Measurements from ENCODE around the gene PIGH.
"Not testable (repeated sequence)": the region's sequence is repeated elsewhere in the genome, so short reads cannot be mapped to it uniquely, and the experiment has no call there.

The PIGH gene

DNA sequence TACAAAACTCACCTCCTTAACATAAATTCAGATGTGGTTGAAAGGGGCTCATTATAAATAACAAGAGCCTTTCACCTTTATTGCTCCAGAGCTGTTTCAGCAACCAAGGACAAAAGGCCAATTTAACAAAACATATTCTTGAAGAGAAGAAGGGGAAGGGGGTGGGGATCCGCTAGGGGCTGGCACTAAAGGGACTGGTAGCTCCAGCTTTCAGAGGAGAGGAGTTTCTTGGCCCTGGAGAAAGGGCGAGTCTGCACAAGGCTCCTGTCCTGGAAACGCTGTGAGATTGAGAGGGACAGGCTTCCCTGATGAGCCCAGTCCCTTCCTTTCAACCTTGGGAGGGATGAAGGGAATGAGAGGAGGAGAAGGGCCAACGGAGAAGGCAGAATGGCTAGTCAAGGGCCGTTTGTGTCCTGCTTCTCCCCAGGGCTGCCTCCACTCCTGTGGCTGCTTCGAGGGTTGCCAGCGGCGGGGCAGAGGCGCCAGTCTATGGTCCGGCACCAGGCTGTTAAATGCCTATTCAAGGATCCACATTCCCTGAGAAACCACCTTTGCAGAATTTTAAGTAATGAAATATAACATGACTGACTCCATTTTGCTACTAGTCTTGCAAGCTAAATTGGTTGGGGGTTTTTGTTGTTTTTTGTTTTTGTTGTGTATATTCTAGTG is 9.7 kb upstream of the PIGH start:
- no peak for DNase-seq

DNA sequence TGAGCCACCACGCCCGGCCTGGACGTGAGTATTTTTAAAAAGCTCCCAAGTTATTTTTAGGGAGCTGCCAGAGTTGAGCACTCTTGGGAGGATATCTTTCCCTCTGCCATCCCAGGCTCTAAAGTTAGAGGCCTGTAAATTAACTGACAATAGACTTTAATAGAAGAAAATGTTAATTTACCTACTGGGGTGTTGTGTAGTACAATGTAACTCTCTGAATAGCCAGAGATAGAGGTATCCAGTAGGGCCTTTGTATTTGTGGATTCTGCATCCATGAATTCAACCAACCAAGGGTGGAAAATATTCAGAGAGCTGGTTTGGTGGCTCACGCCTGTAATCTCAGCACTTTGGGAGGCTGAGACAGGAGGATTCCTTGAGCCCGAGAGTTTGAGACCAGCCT is 7.6 kb upstream of the PIGH start:
- DNase-seq: no peak

DNA sequence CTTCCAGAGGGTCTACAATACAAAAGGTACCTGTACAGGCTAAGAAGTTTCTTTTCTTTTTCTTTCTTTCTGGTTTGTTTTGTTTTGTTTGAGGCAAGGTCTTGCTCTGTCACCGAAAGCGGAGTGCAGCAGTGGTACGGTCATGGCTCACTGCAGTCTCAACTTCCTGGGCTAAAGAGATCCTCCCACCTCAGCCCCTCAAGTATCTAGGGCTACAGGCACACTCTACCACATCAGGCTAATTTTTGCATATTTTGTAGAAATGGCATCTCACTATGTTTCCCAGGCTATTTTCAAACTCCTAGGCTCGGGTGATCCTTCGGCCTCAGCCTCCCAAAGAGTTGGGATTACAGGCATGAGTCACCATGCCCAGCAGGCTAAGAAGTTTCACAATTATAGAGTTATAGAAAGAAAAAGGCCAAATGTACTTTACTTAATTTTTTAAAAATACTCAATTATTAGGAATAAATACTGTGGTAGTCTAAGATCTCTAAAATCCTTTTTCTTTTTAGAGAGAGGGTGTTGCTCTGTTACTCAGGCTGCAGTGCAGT is 3.0 kb upstream of the PIGH start:
- DNase-seq: no peak

DNA sequence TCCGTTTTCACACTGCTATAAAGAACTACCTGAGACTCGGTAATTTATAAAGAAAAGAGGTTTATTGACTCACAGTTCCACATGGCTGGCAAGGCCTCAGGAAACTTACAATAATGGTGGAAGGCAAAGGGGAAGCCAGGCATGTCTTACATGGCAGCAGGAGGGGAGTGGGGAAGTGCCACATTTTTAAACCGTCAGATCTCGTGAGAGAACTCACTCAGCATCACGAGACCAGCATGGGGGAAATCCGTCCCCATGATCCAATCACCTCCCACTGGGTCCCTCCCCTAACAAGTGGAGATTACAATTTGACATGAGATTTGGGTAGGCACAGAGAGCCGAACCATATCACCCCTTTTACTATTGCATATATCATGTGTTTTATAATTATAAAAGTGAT is 2.0 kb upstream of the PIGH start:
- no peak for DNase-seq

DNA sequence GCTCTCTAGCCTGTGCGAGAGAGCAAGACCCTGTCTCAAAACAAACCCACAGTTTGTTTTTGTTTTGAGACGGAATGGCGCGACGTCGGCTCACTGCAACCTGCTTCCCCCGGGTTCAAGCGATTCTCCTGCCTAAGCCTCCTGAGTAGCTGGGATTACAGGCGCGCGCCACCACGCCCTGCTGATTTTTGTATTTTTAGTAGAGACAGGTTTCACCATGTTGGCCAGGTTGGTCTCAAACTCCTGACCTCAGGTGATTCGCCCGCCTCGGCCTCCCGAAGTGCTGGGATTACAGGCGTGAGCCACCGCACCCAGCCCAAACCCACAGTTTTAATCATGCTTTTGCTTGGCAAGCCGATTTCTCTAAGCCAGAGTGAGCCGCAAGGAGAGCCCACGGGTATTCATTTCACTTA is 500 bp upstream of the PIGH start:
- not testable (repeated sequence) for DNase-seq

DNA sequence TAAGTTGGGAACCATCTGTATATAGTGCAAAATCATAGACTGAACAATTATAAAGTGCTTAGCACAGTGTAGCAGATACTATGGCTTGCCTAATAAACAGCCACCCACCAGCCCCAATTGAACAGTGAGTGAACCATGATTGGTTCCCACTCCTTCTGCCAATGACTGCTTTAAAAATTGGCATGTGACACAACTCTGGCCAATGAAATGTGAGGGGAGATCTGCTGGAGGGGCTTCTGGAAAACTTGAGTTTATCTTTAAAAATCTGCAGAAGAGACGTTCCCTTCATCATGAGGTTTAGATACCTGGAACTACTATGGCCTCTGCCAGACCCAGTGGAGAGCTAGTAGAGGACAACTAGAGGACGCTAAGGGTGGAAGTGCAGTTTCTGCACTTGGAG is 4.7 kb downstream of the PIGH start:
- no peak for DNase-seq

DNA sequence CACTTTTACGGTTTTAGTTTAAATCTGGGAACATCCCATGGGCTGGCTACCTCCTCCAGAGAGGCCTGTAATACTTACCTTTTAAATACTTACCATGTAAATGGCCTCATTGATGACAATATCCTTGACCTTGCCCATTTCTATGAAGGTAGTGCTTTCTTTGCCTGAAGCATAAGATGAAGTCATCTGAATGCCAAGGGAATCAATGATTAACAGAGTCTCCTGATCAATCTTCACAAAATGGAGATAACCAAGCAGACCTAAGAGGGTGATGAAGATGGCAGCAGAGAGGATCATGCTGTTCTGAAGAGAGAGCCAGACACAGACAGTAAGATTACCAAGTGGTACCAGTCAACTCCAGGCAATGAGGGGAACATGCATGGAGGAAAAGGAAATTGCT is 6.4 kb downstream of the PIGH start:
- not testable (repeated sequence) for DNase-seq

DNA sequence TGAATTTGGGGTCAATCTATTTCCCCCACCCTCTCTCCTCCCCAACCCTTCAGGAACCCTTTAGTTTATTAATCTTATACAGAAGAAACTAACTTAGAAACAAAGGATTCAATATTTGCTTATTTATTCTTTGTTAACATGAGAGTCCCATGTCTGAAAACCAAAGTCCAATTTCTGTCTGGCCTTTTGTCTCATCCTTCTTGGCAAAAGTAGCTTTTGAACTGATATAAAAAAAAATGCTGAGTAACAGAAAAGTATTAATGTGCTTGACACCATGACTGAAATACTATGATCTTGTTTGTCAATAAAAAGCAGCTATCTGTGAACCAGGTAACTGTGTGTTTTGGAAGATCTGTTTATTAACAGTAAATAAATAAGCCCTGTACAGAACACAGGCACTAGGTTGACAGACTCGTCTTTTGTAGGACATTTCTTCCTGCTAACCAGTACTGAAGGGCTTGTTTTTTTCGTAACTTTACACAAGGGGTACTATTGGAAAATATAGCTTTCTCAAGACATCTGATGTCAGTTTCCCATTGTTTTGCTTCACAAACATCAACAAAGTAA is 10.8 kb downstream of the PIGH start:
- DNase-seq: no peak

DNA sequence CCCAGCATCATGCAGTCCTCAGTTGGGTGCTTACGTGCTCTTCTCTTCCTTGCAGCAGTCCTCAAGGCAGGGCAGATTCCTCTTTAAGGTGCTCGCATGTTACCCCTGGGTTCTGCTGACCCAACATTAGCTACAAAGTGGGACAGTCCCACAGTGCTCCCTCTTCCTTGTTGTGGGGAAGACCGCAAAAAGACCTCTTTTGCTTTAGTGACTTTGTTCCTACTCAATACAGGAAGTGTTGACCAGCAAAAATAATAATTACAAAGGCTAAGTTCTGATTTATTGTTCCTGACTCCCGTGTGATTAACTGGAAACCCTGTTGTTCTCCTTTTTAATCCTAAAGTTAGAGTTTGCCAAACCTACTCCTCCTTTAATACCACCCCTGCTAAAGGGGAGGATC is 13.7 kb downstream of the PIGH start:
- no peak for DNase-seq

DNA sequence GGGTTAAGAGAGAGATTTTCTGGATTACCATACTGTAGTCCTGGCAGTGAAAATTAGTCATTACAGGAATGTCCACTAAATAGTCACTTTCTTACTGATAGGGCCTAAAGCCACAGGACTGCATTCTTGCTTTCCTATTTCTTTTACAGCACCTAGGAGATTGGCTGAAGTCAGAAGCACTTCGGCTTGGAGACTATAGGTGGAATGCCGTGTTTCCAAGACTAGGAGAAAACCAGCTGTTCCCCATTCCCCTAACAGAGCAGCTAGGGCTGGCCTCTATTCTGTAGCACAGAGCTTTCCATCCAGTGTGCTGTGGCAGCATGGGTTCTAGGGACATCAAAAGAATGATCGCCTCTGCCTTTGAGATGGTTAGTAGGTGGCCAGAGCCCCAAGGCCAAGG is 15.1 kb downstream of the PIGH start:
- DNase-seq: no peak

DNA sequence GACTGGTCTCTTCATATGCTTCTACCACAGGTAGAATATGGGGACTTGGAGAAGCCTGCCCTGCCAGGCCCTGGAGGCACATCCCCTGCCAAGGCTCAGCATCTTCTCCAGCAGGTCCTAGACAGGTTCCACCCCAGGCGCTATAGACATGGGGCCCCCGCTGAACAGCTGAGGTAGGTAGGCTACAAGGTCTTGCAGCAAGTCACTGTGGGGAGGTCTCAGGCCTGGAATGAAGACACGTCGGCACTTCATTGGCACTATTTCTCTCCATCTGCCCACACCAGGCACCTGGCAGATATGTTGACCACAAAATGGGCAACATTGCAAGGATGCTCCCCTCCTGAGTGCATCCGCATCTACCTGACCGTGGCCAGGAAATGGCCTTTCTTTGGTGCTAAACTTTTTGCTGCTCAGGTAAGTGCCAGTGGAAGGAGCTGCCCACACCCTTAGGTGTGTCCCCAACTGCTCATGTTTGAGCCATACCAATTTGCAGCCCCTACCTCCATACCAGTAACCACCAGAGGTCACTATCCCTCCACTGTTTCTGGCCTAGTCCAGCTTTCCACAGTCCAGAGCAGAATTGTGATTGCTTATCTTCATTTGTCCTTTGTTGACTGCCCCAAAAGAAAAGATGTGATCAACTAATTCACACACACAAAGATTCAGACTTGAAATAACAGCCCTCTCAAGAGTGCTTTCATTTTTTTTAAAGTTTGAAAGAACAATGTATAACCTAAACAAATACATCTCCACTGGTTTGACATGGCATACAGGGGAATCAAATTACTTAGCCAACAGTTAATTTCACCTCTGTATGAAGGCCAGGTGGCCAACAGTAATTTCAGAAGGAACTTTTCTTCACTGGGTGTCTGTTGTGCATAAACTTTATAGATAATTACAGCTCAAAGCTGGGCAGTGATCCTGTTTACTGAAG is 16.1 kb downstream of the PIGH start:
- DNase-seq: no peak

DNA sequence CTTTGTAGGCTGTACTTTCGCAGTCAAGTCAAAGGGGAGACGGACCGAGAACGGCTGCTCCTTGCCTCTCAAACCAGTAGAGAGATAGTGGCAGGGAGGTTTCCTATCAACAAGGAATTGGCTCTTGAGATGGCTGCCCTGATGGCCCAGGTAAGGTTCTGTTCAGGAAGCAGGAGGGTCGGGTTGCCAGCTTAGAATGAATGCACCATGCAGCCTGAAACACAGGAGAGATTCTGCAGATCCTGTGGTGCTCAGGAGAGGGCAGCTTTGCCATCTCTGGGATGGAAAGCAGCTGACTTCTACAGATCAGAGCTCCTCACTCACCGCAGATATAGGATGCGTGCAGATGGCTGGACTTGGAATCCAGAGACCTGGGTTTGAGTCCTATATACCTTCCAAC is 18.0 kb downstream of the PIGH start:
- no peak for DNase-seq

DNA sequence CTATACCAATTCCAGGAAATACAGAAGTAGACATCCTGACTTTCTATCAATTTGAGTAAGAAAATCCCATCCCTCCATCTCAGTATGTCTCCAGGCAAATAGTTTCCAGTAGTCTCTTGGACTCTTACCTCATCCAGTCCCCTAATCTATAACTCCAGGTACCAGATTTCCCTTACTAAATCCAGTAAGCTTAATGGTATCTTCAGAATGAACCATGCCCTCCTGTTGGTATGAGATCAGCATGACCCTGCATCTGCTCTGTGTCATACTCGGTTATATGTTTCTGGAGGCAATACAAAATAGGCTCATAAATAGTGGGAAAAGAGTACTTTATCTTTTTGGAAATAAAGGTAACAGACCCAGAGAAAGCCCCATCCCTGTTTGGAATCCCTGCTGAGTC is 18.4 kb downstream of the PIGH start:
- no peak for DNase-seq

DNA sequence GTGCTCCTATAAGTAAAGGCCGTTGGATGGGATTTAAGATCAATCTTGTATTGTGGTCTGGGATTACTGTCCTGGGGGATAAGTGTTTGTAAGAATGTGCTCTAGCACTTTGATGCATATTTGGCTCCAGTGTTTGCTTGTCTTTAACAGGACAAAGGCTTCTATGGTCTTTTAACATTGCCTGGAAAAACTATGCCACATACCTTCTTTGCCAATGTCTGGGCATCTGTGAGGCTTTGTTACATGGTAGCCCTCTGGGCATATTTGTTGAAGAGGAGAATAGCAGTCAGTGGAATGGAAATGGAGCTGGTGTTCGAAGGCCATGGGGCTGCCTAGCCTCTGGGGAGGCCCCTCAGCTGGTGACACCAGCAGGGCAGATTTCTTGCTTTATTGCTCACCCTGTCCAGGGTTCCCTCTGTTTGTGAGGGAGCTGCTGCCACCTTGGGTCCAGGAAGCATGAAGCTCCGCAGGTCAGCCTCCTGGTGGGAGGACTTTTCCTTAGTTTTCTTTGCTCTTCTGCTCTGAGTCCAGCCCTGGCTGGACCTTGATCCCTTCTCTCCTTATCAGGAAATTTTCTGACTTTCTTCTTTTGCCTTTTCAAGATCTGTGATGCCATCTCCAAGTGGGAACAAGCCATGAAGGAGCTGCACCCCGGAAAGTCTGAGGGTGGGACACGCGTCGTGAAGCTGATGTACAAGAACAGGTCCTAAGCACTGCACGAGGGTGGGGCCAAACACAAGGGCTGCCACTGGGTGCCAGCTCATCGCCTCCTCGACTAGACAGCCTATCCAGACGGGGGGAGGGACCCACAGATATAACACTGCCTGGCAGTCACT is 19.5 kb downstream of the PIGH start:
- DNase-seq: no peak

DNA sequence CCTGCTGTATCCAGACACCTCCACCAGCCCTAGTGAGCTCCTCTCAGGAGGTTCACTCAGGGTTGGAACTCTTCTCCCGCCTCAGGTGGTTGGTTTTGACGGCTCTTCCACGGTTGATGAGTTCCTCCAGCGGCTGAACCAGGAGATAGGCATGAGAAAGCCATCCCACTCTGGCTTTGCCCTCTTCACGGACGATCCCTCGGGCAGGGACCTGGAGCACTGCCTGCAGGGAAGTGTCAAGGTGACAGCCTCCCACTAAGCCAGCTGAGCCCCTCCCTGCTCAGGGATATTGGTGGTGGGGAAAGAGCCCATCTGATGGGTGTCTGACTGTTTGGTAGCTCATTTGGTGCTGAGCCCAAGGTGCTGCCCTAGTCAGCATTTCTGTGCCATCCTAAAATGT is 20.4 kb downstream of the PIGH start:
- no peak for DNase-seq

DNA sequence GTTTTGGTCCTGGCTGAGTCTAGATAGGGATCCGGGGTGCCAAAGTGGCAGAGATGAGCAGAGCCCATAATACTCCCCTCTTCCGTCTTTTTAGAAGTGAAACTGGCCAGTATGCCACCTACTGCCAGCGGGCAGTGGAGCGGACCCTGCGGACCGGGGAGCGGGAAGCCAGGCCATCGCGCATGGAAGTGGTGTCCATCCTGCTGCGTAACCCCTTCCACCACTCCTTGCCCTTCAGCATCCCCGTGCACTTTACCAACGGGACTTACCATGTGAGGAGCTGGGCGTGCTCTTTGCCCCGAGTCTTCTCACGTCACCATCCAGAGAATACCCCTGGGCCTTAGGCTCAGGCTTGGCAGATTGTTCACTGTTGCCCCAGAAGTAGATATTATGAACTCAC is 21.0 kb downstream of the PIGH start:
- DNase-seq: no peak

DNA sequence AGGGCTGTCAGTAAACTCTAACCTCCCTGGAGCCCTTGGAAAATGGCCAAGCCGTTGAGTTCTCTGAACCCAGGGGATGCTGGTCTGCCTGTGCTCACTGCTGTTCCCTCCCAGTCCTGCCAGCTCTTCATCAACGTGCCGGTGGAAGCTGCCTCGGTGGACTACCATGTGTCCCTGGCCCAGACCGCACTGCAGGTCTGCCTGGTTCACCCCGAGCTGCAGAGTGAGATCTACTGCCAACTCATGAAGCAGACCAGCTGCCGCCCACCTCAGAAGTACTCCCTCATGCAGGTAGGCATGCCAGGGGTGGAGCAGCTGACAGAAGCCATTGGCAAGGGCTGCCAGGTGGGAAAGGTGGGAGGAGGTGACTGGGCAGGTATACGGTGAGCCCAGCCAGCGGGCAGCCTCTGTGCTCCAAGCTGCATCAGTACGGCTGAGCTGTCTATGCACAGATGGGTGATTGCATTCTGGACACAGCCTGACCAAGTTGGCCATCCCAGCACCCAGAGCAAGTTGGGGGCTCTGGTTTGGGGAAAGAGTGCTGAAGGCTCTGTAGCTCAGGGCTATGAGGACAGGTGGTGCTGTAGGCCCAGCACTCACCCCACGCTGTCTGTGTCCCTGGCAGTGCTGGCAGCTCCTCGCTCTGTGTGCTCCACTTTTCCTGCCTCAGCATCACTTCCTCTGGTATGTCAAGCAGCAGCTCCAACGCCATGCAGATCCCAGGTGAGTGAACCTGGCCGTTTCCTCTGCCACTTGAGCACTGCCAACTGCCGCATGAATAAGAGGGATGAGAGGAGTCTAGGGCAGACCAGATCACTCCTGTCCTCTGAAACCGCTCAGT is 21.9 kb downstream of the PIGH start:
- DNase-seq: no peak

DNA sequence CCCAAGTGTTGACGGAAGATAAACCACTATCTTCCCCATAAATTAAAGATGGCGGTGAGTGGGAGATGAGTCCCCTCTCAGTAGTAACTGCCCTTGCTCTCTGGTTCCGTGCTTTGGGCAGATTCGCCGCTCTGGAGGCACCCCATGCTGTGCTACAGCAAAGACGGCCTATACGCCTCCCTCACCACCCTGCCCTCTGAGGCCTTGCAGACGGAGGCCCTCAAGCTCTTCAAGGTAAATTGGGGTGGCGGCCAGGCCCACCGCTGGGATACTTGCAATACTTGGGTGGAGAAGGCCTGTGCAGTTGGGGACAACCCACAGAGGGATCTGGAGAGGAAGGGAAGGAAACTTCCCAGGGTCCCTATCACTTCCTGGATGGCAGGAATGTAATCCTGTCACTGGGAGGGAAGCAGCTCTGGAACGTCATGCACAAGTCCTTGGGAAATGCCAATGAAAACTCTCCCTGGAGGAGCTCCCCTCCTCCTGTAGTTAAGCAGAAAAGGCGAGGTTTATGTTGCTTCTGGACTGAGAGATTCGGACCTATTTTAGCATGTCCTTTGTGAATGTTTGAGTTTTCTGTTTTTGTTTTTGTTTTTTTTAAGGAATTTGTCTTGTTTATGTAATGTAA is 22.8 kb downstream of the PIGH start:
- DNase-seq: no peak

DNA sequence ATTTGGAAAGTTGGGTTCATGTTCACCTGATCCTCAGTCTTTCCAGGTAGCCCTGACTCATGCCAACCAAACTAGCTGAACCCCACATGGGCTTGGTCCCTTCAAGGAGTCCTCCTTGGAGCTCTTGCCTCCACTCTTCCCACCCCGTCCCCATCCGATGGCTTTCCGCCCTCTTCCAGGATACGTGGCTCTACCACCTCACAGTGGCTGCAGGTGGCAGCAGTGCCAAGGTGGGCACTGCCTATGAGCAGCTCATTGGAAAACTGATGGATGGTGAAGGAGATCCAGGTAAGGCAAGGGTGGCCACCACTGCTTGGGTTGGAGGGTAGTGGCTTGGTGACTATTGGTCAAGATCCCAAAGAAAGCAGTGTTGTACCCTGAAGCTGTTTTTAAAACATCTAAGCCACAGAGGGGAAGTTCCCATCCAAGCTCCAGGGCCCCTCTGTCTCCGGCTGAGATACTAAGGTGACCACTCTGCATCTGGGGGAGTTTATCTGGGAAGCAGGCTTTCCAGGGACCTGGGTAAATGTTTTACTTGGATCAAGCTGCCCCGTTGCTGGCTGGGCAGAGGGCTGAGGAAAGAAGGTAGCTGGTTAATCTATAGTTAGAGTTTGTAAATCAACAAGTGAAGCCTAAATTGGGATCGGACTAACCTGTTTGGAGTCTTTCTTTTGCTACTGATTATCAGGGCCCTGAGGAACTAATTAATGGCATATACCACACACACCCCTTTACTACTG is 23.7 kb downstream of the PIGH start:
- DNase-seq: no peak

DNA sequence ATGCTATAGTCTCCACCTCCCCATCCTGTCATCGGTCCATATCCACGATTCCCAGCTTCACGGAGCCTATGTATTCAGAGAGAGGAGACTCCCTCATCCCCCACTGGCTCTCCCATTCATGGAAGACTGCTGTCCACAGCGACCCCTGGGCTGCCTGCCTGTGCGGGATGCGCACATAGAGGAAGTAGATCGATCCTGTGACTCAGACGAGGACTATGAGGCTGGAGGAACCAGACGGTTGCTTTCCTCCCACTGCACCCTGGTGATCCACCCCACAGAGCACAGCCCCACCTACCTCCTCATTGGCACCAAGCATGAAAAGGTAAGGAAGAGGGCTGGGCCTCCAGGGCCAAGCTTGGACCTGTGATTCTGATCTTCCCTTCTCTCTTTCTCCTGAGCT is 24.4 kb downstream of the PIGH start:
- DNase-seq: no peak

DNA sequence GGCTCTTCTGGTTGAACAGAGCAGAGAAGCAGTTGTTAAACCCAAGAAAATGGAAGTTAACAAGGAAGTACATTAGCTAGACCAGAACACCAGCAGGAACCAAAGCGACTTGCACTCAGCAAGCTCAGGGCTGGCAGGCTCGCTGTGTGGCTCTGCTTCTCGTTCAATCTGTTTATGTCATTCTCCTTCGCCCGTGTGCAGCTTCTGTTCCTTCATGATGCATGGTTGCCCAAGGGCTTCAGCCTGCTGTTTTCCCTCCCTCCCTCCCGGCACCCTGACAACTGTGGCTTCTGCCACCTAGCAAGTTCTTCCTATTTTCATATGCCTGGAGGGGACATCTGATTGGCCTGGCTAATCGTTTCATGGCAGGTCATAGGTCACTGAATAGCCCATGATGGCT is 25.3 kb downstream of the PIGH start:
- no peak for DNase-seq
